Transverse colon (tissue), 4 donors: ENCODE measurements around the gene FOXO1. TPM values are rescaled to one million over a fixed set of nuclear protein-coding genes. Genes with fewer than 3 reads are reported as not detected.

ENCODE experiments used
- DNase-seq: peaks from one replicate; pipeline ENCODE4 v3.0.0-alpha.2; 2019
- H3K27ac ChIP-seq, 4 donors: fragments of 200-600 bp; sonication (generic); 2 replicates each; pipeline ENCODE4 v1.5.1; 2016 to 2018; ENCODE audit warnings: inconsistent platforms in 4 of 4
- H3K27me3 ChIP-seq: fragments of 200-600 bp; sonication (generic); 2 replicates; pipeline ENCODE4 v1.5.1; 2017; ENCODE audit warnings: inconsistent platforms
- H3K36me3 ChIP-seq, 4 donors: fragments of 200-600 bp; sonication (generic); 2 replicates each; pipeline ENCODE4 v1.5.1; 2017 to 2019; ENCODE audit warnings: inconsistent platforms in 4 of 4
- H3K4me1 ChIP-seq, 4 donors: fragments of 200-600 bp; sonication (generic); 2 replicates each; pipeline ENCODE4 v1.5.1; 2017 to 2020; ENCODE audit warnings: inconsistent platforms in 4 of 4
- H3K4me3 ChIP-seq, 4 donors: fragments of 200-600 bp; sonication (generic); 1 replicate in 1 of 4; 2 replicates in 3 of 4; pipeline versions ENCODE4 v1.5.1 to v1.6.1; 2017 to 2019; ENCODE audit warnings: inconsistent platforms in 4 of 4
- H3K9me3 ChIP-seq, 2 donors: fragments of 200-600 bp; sonication (generic); 2 replicates each; pipeline ENCODE4 v1.5.1; 2017 to 2019; ENCODE audit warnings: inconsistent platforms in 2 of 2
- CTCF ChIP-seq, 5 experiments: fragments of 200-600 bp in 3 of 5; fragments of 450-650 bp in 2 of 5; sonication (generic) in 3 of 5; IDR thresholded peaks; 1 replicate in 2 of 5; 2 replicates in 3 of 5; pipeline ENCODE4 v1.5.1; 2016 to 2017; ENCODE audit warnings: antibody characterized with exemption in 5 of 5, inconsistent platforms in 3 of 5, mild to moderate bottlenecking in 2 of 5, moderate library complexity in 1 of 5
- EP300 ChIP-seq: sonication (generic); formaldehyde crosslinking; IDR thresholded peaks from one replicate; pipeline ENCODE4 v1.6.1; 2017; ENCODE audit warnings: antibody characterized with exemption, low read depth
- POLR2A ChIP-seq: fragments of 450-650 bp; IDR thresholded peaks from one replicate; pipeline ENCODE4 v1.6.1; 2016; ENCODE audit warnings: antibody characterized with exemption, mild to moderate bottlenecking, moderate library complexity
- POLR2AphosphoS5 ChIP-seq, 3 donors: sonication (generic); formaldehyde crosslinking; IDR thresholded peaks; one replicate each; pipeline ENCODE4 v1.6.1; 2016; ENCODE audit warnings: antibody characterized with exemption in 3 of 3
- WGBS, 2 donors: methylation state at CpG; one replicate each; pipeline ENCODE4 v1.1.5; 2018; ENCODE audit warnings: low coverage in 1 of 2; 5-methylcytosine and 5-hydroxymethylcytosine counted together
- in situ Hi-C, 4 donors: fragments of 200-750 bp; cut with MboI; loops; one replicate each; pipeline versions ENCODE4 v1.15.0 to v1.15.1; 2017; ENCODE audit warnings: low sequenced_read_pairs in 3 of 4, low pct_ligation_motif_present in 1 of 4, low pct_unique_long_range_greater_than_20kb in 1 of 4
- intact Hi-C: fragments of 100-400 bp; cut with DNase I; formaldehyde crosslinking; loops from one replicate; pipeline ENCODE4 v1.15.1; 2023; ENCODE audit warnings: low total_unique reads
- total RNA-seq, 4 donors: library from RNA; depleted of rRNA; stranded (reverse); fragments of >200 nt; gene quantifications; one replicate each; pipeline ENCODE4 v1.1.0, GENCODE V29; 2016

The FOXO1 gene
- total RNA-seq, 4 donors from 2014 or later: 19.1 to 48.9 (median 38.3) TPM

- intact Hi-C loops: no loop called here
- Histone ChIP-seq H3K4me3 (no peak overlapping the region), H3K27ac (no peak overlapping the region), H3K9me3 (no peaks in the 10 kb centered on the region), H3K4me1 (peaks cover 11 to 52% (median 27%) of the 10 kb centered on the region in 4 donors), H3K27me3 (no peaks in the 10 kb centered on the region), H3K36me3 (no peaks in the 10 kb centered on the region)
- no peak for TF ChIP-seq EP300
- TF ChIP-seq CTCF (IDR thresholded peaks at IDR 0.05): no peak
- no peak for TF ChIP-seq POLR2A
- no peak for TF ChIP-seq POLR2AphosphoS5 (IDR thresholded peaks at IDR 0.05)
- WGBS, 2 donors: 84% methylated on average over 5 of the region's 5 CpGs
- DNase-seq: no peak
- in situ Hi-C loops: loop anchor here in 1 of 4 donors (25.0 kb wide), 1 partner anchor 245 kb away; no protein-coding TSS in a partner anchor
These were observed 9.1 kb downstream of the FOXO1 start for GRCh38 chr13:40657307-40657706.

GRCh38 chr13:40656358-40656757 lies 10.1 kb downstream of the FOXO1 start:
- WGBS, 2 donors: 45 to 55% methylated on average over 1 of the region's 1 CpG
- TF ChIP-seq POLR2AphosphoS5 (IDR thresholded peaks at IDR 0.05) (no peak), POLR2A (no peak), EP300 (no peak), CTCF (IDR thresholded peaks at IDR 0.05) (no peak)
- H3K27ac ChIP-seq: no peak overlapping the region
- H3K4me1 ChIP-seq: peaks cover 11 to 43% (median 25%) of the 10 kb centered on the region in 4 donors
- no peaks in the 10 kb centered on the region for H3K9me3 ChIP-seq
- no peak overlapping the region for H3K4me3 ChIP-seq
- intact Hi-C loops: no loop called here
- H3K36me3 ChIP-seq: no peaks in the 10 kb centered on the region
- no peaks in the 10 kb centered on the region for H3K27me3 ChIP-seq
- in situ Hi-C loops: loop anchor here in 1 of 4 donors (25.0 kb wide), 1 partner anchor 244 kb away; no protein-coding TSS in a partner anchor
- DNase-seq: no peak

DNA sequence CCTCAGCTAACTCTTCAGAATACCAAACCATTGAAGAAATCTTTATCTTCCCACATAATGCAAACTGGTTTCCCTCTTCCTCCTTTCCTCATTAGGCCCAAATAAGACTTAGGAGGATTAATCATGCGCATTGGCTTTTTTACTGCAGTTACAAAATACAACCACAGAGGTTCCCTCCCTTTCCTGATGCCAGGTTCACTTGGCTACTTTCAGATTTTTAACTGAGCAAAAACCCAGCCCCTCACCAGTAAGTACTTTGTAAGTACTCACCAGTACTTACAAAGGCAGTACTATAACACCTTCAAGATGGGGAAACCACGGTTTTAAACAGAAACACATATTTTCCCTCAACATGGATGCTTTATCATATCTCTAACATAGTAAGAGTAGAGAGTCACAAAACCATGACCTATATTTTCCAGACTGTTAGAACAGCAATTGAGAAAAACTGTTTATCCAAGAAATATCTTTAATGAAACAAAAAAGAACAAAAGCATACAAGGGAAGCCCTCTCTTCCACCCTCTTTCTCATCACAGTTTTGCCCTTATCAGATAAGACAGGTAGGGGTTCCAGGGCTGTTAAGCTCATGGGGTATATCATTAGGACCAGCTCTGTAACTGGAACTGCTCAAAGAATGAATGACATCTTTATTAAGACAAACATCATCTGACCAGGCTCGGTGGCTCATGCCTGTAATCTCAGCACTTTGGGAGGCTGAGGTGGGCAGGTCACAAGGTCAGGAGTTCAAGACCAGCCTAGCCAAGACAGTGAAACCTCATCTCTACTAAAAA lies 12.7 kb downstream of the FOXO1 start:
- in situ Hi-C loops: loop anchor here in 1 of 4 donors (25.0 kb wide), 1 partner anchor 241 kb away; no protein-coding TSS in a partner anchor
- Histone ChIP-seq H3K27me3 (no peaks in the 10 kb centered on the region), H3K4me3 (no peak overlapping the region), H3K9me3 (no peaks in the 10 kb centered on the region), H3K27ac (peak overlapping the region in 3 of 4 donors; percentile 10 to 53 (median 13)), H3K4me1 (peaks cover 28 to 49% (median 41%) of the 10 kb centered on the region in 4 donors), H3K36me3 (no peaks in the 10 kb centered on the region)
- WGBS, 2 donors: 42 to 48% methylated on average over 3 of the region's 3 CpGs
- intact Hi-C loops: no loop called here
- no peak for DNase-seq
- TF ChIP-seq CTCF (IDR thresholded peaks at IDR 0.05): no peak
- no peak for TF ChIP-seq POLR2AphosphoS5 (IDR thresholded peaks at IDR 0.05)
- TF ChIP-seq POLR2A: no peak
- TF ChIP-seq EP300: no peak

DNA sequence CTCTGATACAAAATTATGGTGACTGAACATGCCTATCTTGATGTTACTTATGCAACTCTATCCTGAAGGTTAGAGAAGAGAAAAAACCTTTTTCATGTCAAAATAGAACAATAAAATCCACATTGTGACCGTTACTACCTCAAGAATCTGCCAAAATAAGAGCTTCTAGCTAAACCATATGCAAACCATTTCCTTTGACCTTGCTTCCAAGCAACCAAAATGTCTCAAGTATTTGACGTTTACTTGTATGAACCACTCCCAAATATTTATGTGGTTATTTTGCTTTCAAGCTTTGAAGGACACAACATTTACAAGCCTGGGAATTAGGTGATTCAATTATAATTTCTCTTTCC lies 13.9 kb downstream of the FOXO1 start:
- no peak for DNase-seq
- no peaks in the 10 kb centered on the region for H3K36me3 ChIP-seq
- H3K27ac ChIP-seq: peak overlapping the region in 2 of 4 donors; percentile 13 to 53
- H3K27me3 ChIP-seq: no peaks in the 10 kb centered on the region
- intact Hi-C loops (no loop called here), in situ Hi-C loops (loop anchor here in 1 of 4 donors (25.0 kb wide), 1 partner anchor 240 kb away; no protein-coding TSS in a partner anchor)
- no peaks in the 10 kb centered on the region for H3K9me3 ChIP-seq
- peaks cover 28 to 54% (median 44%) of the 10 kb centered on the region in 4 donors for H3K4me1 ChIP-seq
- 49 to 69% methylated on average over 2 of the region's 2 CpGs for WGBS, 2 donors
- TF ChIP-seq CTCF (IDR thresholded peaks at IDR 0.05): no peak
- no peak for TF ChIP-seq POLR2A
- no peak for TF ChIP-seq EP300
- TF ChIP-seq POLR2AphosphoS5 (IDR thresholded peaks at IDR 0.05): no peak
- no peak overlapping the region for H3K4me3 ChIP-seq
